HG03135 (cell line): ENCODE data around the gene MAN1A2.
"Not testable (repeated sequence)": the region's sequence is repeated elsewhere in the genome, so short reads cannot be mapped to it uniquely, and the experiment has no call there.

Experiments used
- ATAC-seq: cut with Tn5 transposase; IDR thresholded peaks from one replicate; pipeline ENCODE4 v1.9.1; 2021; ENCODE audit warnings: mild to moderate bottlenecking, moderate library complexity; ENCODE audit not compliant: unreplicated experiment

Gene MAN1A2

GRCh38 chr1:117367046-117368025 is at the start of gene MAN1A2:
MAN1A2 (plus strand) TSS chr1:117367449; CDS start chr1:117368184, 735 bp downstream.
- peak; percentile 64 for ATAC-seq

GRCh38 chr1:117318011-117318410 is 49.2 kb upstream of the MAN1A2 start:
- no peak for ATAC-seq

- ATAC-seq, result no peak
Measured at GRCh38 chr1:117318426-117318825, 48.8 kb upstream of the MAN1A2 start.

GRCh38 chr1:117320515-117320914 is 46.7 kb upstream of the MAN1A2 start:
- no peak for ATAC-seq

- no peak for ATAC-seq
Measured at GRCh38 chr1:117321680-117322609, 45.3 kb upstream of the MAN1A2 start.

GRCh38 chr1:117324357-117324756 is 42.9 kb upstream of the MAN1A2 start:
- ATAC-seq, result no peak

GRCh38 chr1:117326035-117326434 is 41.2 kb upstream of the MAN1A2 start:
- ATAC-seq, result not testable (repeated sequence)

- ATAC-seq, result no peak
Measured at GRCh38 chr1:117327011-117327410, 40.2 kb upstream of the MAN1A2 start.

GRCh38 chr1:117335376-117336086 is 31.7 kb upstream of the MAN1A2 start:
- no peak for ATAC-seq

GRCh38 chr1:117336088-117336817 is 31.0 kb upstream of the MAN1A2 start:
- no peak for ATAC-seq

GRCh38 chr1:117339866-117340700 is 27.2 kb upstream of the MAN1A2 start:
- no peak for ATAC-seq

- ATAC-seq, result no peak
Measured at GRCh38 chr1:117341123-117341522, 26.1 kb upstream of the MAN1A2 start.

- ATAC-seq, result no peak
Measured at GRCh38 chr1:117342397-117342796, 24.9 kb upstream of the MAN1A2 start.

- ATAC-seq, result no peak
Measured at GRCh38 chr1:117346206-117346928, 20.9 kb upstream of the MAN1A2 start.

GRCh38 chr1:117347907-117348306 is 19.3 kb upstream of the MAN1A2 start:
- ATAC-seq, result no peak

GRCh38 chr1:117352695-117353094 is 14.6 kb upstream of the MAN1A2 start:
- ATAC-seq, result not testable (repeated sequence)

GRCh38 chr1:117357833-117358603 is 9.2 kb upstream of the MAN1A2 start:
- not testable (repeated sequence) for ATAC-seq

- not testable (repeated sequence) for ATAC-seq
Measured at GRCh38 chr1:117358604-117358887, 8.7 kb upstream of the MAN1A2 start.
